Gastroesophageal sphincter (tissue), 4 donors: Measurements from ENCODE around the gene DDX3X. TPM values are rescaled to one million over a fixed set of nuclear protein-coding genes. Genes with fewer than 3 reads are reported as not detected.
"Not testable (repeated sequence)": the region's sequence is repeated elsewhere in the genome, so short reads cannot be mapped to it uniquely, and the experiment has no call there.

Source experiments
- ATAC-seq: fragments of 150-250 bp; one replicate; pipeline ENCODE4 v1.9.1; 2016; ENCODE audit warnings: mild to moderate bottlenecking, moderate library complexity
- H3K27ac ChIP-seq, 4 donors: fragments of 200-600 bp; sonication (generic) in 3 of 4; 1 replicate in 3 of 4; 2 replicates in 1 of 4; pipeline ENCODE4 v1.5.1; 2016 to 2019
- H3K27me3 ChIP-seq: fragments of 200-600 bp; sonication (generic); one replicate; pipeline ENCODE4 v1.5.1; 2019
- H3K36me3 ChIP-seq, 2 donors: fragments of 200-600 bp; sonication (generic); one replicate each; pipeline ENCODE4 v1.5.1; 2019; ENCODE audit warnings: control low read depth in 1 of 2
- H3K4me1 ChIP-seq, 3 donors: fragments of 200-600 bp; sonication (generic); 1 replicate in 2 of 3; 2 replicates in 1 of 3; pipeline ENCODE4 v1.5.1; 2016 to 2019; ENCODE audit warnings: control low read depth in 2 of 3
- H3K4me3 ChIP-seq, 2 donors: fragments of 200-600 bp; sonication (generic); one replicate each; pipeline ENCODE4 v1.5.1; 2019; ENCODE audit warnings: mild to moderate bottlenecking in 1 of 2, moderate library complexity in 1 of 2
- H3K9me3 ChIP-seq, 3 donors: fragments of 200-600 bp; sonication (generic); one replicate each; pipeline ENCODE4 v1.5.1; 2017 to 2019; ENCODE audit warnings: control low read depth in 2 of 3
- CTCF ChIP-seq, 4 experiments: fragments of 200-600 bp in 2 of 4; fragments of 450-650 bp in 2 of 4; sonication (generic) in 1 of 4; IDR thresholded peaks; one replicate each; pipeline ENCODE4 v1.5.1; 2017 to 2019; ENCODE audit warnings: antibody characterized with exemption in 4 of 4, mild to moderate bottlenecking in 2 of 4, moderate library complexity in 2 of 4
- EP300 ChIP-seq: sonication (generic); formaldehyde crosslinking; IDR thresholded peaks from one replicate; pipeline ENCODE4 v1.6.1; 2017; ENCODE audit warnings: antibody characterized with exemption, mild to moderate bottlenecking
- POLR2A ChIP-seq, 2 donors: fragments of 450-650 bp; IDR thresholded peaks; one replicate each; pipeline ENCODE4 v1.6.1; 2017; ENCODE audit warnings: antibody characterized with exemption in 2 of 2, mild to moderate bottlenecking in 2 of 2, moderate library complexity in 1 of 2
- POLR2AphosphoS5 ChIP-seq: sonication (generic); formaldehyde crosslinking; IDR thresholded peaks from one replicate; pipeline ENCODE4 v1.6.1; 2017; ENCODE audit warnings: antibody characterized with exemption
- WGBS, 2 donors: methylation state at CpG; one replicate each; pipeline ENCODE4 v1.1.5; 2018; ENCODE audit warnings: low coverage in 1 of 2; 5-methylcytosine and 5-hydroxymethylcytosine counted together
- total RNA-seq, 4 donors: library from RNA; depleted of rRNA; stranded (reverse); fragments of >200 nt; gene quantifications; one replicate each; pipeline ENCODE4 v1.1.0, GENCODE V29; 2016

Gene DDX3X
- total RNA-seq, 4 donors from 2014 or later = 226 to 385 (median 318) TPM

GRCh38 chrX:41308884-41309647, 24.9 kb upstream of the DDX3X start:
- Histone ChIP-seq H3K4me1 (no peaks in the 10 kb centered on the region), H3K27me3 (no peaks in the 10 kb centered on the region), H3K9me3 (no peaks in the 10 kb centered on the region), H3K36me3 (no peaks in the 10 kb centered on the region), H3K27ac (no peak overlapping the region), H3K4me3 (no peak overlapping the region)
- WGBS, 2 donors = 70% methylated on average over 2 of the region's 5 CpGs; no CpG with 5 or more reads in 1 of the 2 donors
- no peak for ATAC-seq
- TF ChIP-seq EP300 (no peak), CTCF (IDR thresholded peaks at IDR 0.05) (no peak), POLR2A (IDR thresholded peaks at IDR 0.05) (no peak), POLR2AphosphoS5 (no peak)

GRCh38 chrX:41312786-41313185, 21.2 kb upstream of the DDX3X start:
- Histone ChIP-seq H3K4me3 (no peak overlapping the region), H3K36me3 (no peaks in the 10 kb centered on the region), H3K9me3 (no peaks in the 10 kb centered on the region), H3K27me3 (no peaks in the 10 kb centered on the region), H3K27ac (no peak overlapping the region), H3K4me1 (no peaks in the 10 kb centered on the region)
- WGBS, 2 donors = 80 to 89% methylated on average over 1 of the region's 1 CpG
- TF ChIP-seq POLR2AphosphoS5 (no peak), EP300 (no peak), CTCF (IDR thresholded peaks at IDR 0.05) (no peak), POLR2A (IDR thresholded peaks at IDR 0.05) (no peak)
- no peak for ATAC-seq

GRCh38 chrX:41313419-41313818, 20.5 kb upstream of the DDX3X start:
- Histone ChIP-seq H3K9me3 (no peaks in the 10 kb centered on the region), H3K4me3 (no peak overlapping the region), H3K4me1 (no peaks in the 10 kb centered on the region), H3K27me3 (no peaks in the 10 kb centered on the region), H3K36me3 (no peaks in the 10 kb centered on the region), H3K27ac (no peak overlapping the region)
- 100% methylated on average over 1 of the region's 5 CpGs; no CpG with 5 or more reads in 1 of the 2 donors for WGBS, 2 donors
- TF ChIP-seq EP300 (no peak), CTCF (IDR thresholded peaks at IDR 0.05) (no peak), POLR2A (IDR thresholded peaks at IDR 0.05) (no peak), POLR2AphosphoS5 (no peak)
- ATAC-seq = no peak

GRCh38 chrX:41314204-41314603, 19.8 kb upstream of the DDX3X start:
- no peaks in the 10 kb centered on the region for H3K27me3 ChIP-seq
- H3K36me3 ChIP-seq = no peaks in the 10 kb centered on the region
- WGBS, 2 donors = 86 to 87% methylated on average over 1 to 4 of the region's 4 CpGs
- H3K4me3 ChIP-seq = no peak overlapping the region
- no peak for ATAC-seq
- H3K4me1 ChIP-seq = no peaks in the 10 kb centered on the region
- H3K9me3 ChIP-seq = no peaks in the 10 kb centered on the region
- TF ChIP-seq EP300 (no peak), CTCF (IDR thresholded peaks at IDR 0.05) (no peak), POLR2AphosphoS5 (no peak), POLR2A (IDR thresholded peaks at IDR 0.05) (no peak)
- H3K27ac ChIP-seq = no peak overlapping the region

GRCh38 chrX:41314881-41315280, 19.1 kb upstream of the DDX3X start:
- no peak overlapping the region for H3K27ac ChIP-seq
- H3K4me3 ChIP-seq = no peak overlapping the region
- H3K9me3 ChIP-seq = no peaks in the 10 kb centered on the region
- no peak for ATAC-seq
- no peaks in the 10 kb centered on the region for H3K4me1 ChIP-seq
- 100% methylated on average over 1 of the region's 7 CpGs for WGBS, 2 donors
- no peaks in the 10 kb centered on the region for H3K27me3 ChIP-seq
- no peak for TF ChIP-seq EP300
- no peaks in the 10 kb centered on the region for H3K36me3 ChIP-seq

- WGBS, 2 donors = 17 to 60% methylated on average over 1 of the region's 2 CpGs
- not testable (repeated sequence) for H3K4me3 ChIP-seq, H3K27ac ChIP-seq, H3K9me3 ChIP-seq, H3K4me1 ChIP-seq, H3K36me3 ChIP-seq, H3K27me3 ChIP-seq, ATAC-seq
These were observed 17.7 kb upstream of the DDX3X start for GRCh38 chrX:41316266-41316665.
